Activated CD8-positive, alpha-beta T cell treated with anti-CD3 and anti-CD28 coated beads for 36 hours (primary cell): ENCODE results near the gene TSPAN11. TPM values are rescaled to one million over a fixed set of nuclear protein-coding genes. Genes with fewer than 3 reads are reported as not detected.

Source experiments
- ATAC-seq: fragments of 200-7000 bp; cut with Tn5 transposase; one replicate; pipeline ENCODE4 v1.10.0; 2021; ENCODE audit warnings: mild to moderate bottlenecking, moderate library complexity
- CTCF ChIA-PET: fragments of 350-600 bp; sonication (Branson Sonifier 250); formaldehyde crosslinking; loops from one replicate; lab custom pipeline; 2021; ENCODE audit warnings: antibody characterized with exemption; lab: Charles Lee
- POLR2A ChIA-PET: fragments of 350-600 bp; sonication (Branson Sonifier 250); formaldehyde crosslinking; loops from one replicate; lab custom pipeline; 2021; ENCODE audit warnings: antibody characterized with exemption; lab: Charles Lee
- DNase-seq: peaks from one replicate; pipeline ENCODE4 v3.0.0-alpha.2; 2020
- H3K27ac Mint-ChIP-seq: one replicate; pipeline ENCODE4 v1.8.0; 2021; ENCODE audit warnings: mild to moderate bottlenecking, mixed read lengths
- H3K27me3 Mint-ChIP-seq: one replicate; pipeline ENCODE4 v1.8.0; 2021; ENCODE audit warnings: mixed read lengths
- H3K36me3 Mint-ChIP-seq: one replicate; pipeline ENCODE4 v1.8.0; 2021; ENCODE audit warnings: low read depth, mixed read lengths
- H3K4me1 Mint-ChIP-seq: one replicate; pipeline ENCODE4 v1.8.0; 2021; ENCODE audit warnings: low read depth, mixed read lengths
- H3K4me3 Mint-ChIP-seq: one replicate; pipeline ENCODE4 v1.8.0; 2021; ENCODE audit warnings: mild to moderate bottlenecking, moderate library complexity, mixed read lengths
- H3K9me3 Mint-ChIP-seq: one replicate; pipeline ENCODE4 v1.8.0; 2021; ENCODE audit warnings: mixed read lengths
- CTCF ChIP-seq: fragments of 200-600 bp; IDR thresholded peaks from one replicate; pipeline ENCODE4 v1.8.0; 2022; ENCODE audit warnings: antibody characterized with exemption, mild to moderate bottlenecking
- intact Hi-C: fragments of 100-400 bp; cut with micrococcal nuclease; formaldehyde crosslinking; loops from one replicate; pipeline ENCODE4 v1.10.0; 2022
- total RNA-seq, 2 experiments: library from RNA; stranded (reverse); gene quantifications; one replicate each; pipeline ENCODE4 v1.2.3, GENCODE V29; 2021

TSPAN11 gene
- total RNA-seq, 2 experiments from 2014 or later = not detected

DNA sequence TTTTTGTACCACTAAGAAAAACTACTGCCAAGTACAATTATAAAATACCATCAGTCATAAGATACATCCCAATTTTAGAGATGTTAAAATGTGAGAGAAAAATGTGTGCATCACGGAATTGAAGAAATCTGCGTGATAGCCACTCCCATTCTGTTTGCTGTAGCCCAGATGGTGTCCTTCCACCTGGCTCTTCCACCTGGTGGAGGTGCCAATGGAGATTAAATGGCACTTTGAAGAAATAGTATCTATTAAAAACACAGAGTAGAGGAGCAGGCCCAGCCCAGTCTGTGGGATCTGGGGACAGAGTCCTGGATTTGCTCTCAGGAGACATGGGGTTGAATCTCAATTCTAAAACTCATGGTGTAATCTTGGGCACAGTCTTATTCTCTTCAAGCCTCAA is 35.5 kb downstream of the TSPAN11 start:
- POLR2A ChIA-PET = no interaction called here
- DNase-seq (no peak), ATAC-seq (no peak)
- CTCF ChIA-PET = no interaction called here
- Mint-ChIP-seq H3K4me3 (no peak overlapping the region), H3K4me1 (no peaks in the 10 kb centered on the region), H3K9me3 (no peaks in the 10 kb centered on the region), H3K36me3 (no peaks in the 10 kb centered on the region), H3K27ac (no peak overlapping the region), H3K27me3 (no peaks in the 10 kb centered on the region)
- intact Hi-C loops = no loop called here
- TF ChIP-seq CTCF = no peak

- ATAC-seq = no peak
- no peak for DNase-seq
- Mint-ChIP-seq H3K36me3 (no peaks in the 10 kb centered on the region), H3K4me3 (no peak overlapping the region), H3K27ac (no peak overlapping the region), H3K4me1 (no peaks in the 10 kb centered on the region), H3K27me3 (no peaks in the 10 kb centered on the region), H3K9me3 (no peaks in the 10 kb centered on the region)
- TF ChIP-seq CTCF = no peak
- ChIA-PET CTCF (no interaction called here), POLR2A (no interaction called here)
- intact Hi-C loops = no loop called here
Measured at GRCh38 chr12:30963709-30964564, 37.4 kb downstream of the TSPAN11 start.

GRCh38 chr12:30964896-30965612 is 38.5 kb downstream of the TSPAN11 start:
- DNase-seq (no peak), ATAC-seq (no peak)
- Mint-ChIP-seq H3K27ac (no peak overlapping the region), H3K36me3 (no peaks in the 10 kb centered on the region), H3K4me1 (no peaks in the 10 kb centered on the region), H3K27me3 (peaks cover under 1% of the 10 kb centered on the region), H3K4me3 (no peak overlapping the region), H3K9me3 (no peaks in the 10 kb centered on the region)
- CTCF ChIA-PET = no interaction called here
- no peak for TF ChIP-seq CTCF
- intact Hi-C loops = no loop called here
- POLR2A ChIA-PET = no interaction called here

GRCh38 chr12:30965613-30965985 is 39.1 kb downstream of the TSPAN11 start:
- no peak for TF ChIP-seq CTCF
- POLR2A ChIA-PET = no interaction called here
- DNase-seq = no peak
- Mint-ChIP-seq H3K27me3 (peaks cover 5% of the 10 kb centered on the region), H3K9me3 (no peaks in the 10 kb centered on the region), H3K4me3 (no peak overlapping the region), H3K36me3 (no peaks in the 10 kb centered on the region), H3K27ac (no peak overlapping the region), H3K4me1 (no peaks in the 10 kb centered on the region)
- CTCF ChIA-PET = no interaction called here
- intact Hi-C loops = no loop called here
- ATAC-seq = no peak

DNA sequence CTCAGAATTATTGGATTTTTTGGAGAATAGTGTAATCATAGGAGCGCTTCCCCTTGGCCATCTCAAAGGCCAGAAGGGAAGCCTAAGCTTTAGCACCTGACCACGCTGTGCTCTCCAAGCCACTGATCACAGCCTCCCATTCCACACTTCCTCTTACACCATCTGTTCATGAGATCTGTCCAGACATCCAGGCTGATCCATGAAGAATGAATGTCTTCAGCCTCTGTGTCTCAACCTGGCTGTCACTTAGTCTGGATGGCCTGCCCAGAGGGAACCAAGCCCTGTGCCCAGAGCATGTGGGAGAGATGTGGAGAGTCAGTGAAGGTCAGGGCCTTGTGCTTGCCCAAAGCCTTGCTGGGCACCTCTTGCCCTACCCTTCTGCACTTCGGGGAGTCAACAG is 40.5 kb downstream of the TSPAN11 start:
- ChIA-PET CTCF (no interaction called here), POLR2A (no interaction called here)
- no peak for TF ChIP-seq CTCF
- no peak overlapping the region for H3K27ac Mint-ChIP-seq
- no peaks in the 10 kb centered on the region for H3K36me3 Mint-ChIP-seq
- H3K9me3 Mint-ChIP-seq = no peaks in the 10 kb centered on the region
- H3K4me3 Mint-ChIP-seq = no peak overlapping the region
- H3K4me1 Mint-ChIP-seq = no peaks in the 10 kb centered on the region
- ATAC-seq (no peak), DNase-seq (no peak)
- peaks cover 5% of the 10 kb centered on the region for H3K27me3 Mint-ChIP-seq
- intact Hi-C loops = no loop called here
